Fibroblast of lung (primary cell): Measurements from ENCODE around the gene CRY1.

Experiments
- CTCF ChIP-seq, 2 donors: IDR thresholded peaks in 1 of 2; conservative IDR thresholded peaks in 1 of 2; 1 replicate in 1 of 2; 2 replicates in 1 of 2; pipeline ENCODE4 v1.5.1; 2011 to 2012; ENCODE audit warnings: low read length in 2 of 2, control low read depth in 1 of 2, inconsistent platforms in 1 of 2, low read depth in 1 of 2, mild to moderate bottlenecking in 1 of 2
- EZH2 ChIP-seq: IDR thresholded peaks from 2 replicates; pipeline ENCODE4 v1.5.1; 2012; ENCODE audit warnings: low read length, control low read depth, mild to moderate bottlenecking; ENCODE audit errors: missing control alignments

- TF ChIP-seq EZH2 (no peak), CTCF (conservative IDR thresholded peaks at IDR 0.05 in 1 of 2, IDR thresholded peaks at IDR 0.05 in 1 of 2; ENCODE audit: low read depth in 1 of 2, low read length in 2 of 2) (no peak)
Observed at GRCh38 chr12:107106241-107107025, 13.1 kb upstream of the CRY1 start.
